SU-DHL-6 (cell line): ENCODE data around the gene CST11.

Experiments
- H2AFZ ChIP-seq: fragments of 200-600 bp; sonication (generic); 2 replicates; pipeline ENCODE4 v1.6.1; 2014; ENCODE audit warnings: low read depth, mild to moderate bottlenecking, moderate library complexity, mixed read lengths, antibody characterized with exemption, low read length; ENCODE audit not compliant: severe bottlenecking
- H3F3A ChIP-seq: fragments of 200-600 bp; shearing (Covaris generic); 2 replicates; pipeline ENCODE4 v1.6.0; 2016; ENCODE audit warnings: antibody characterized with exemption, mild to moderate bottlenecking; ENCODE audit not compliant: insufficient read depth
- H3K27ac ChIP-seq: fragments of 200-600 bp; sonication (generic); 2 replicates; pipeline ENCODE4 v1.5.1; 2016; ENCODE audit warnings: low read depth, mild to moderate bottlenecking, low read length, moderate library complexity, mixed read lengths
- H3K27me3 ChIP-seq: fragments of 200-600 bp; sonication (generic), shearing (Covaris generic); 2 replicates; pipeline ENCODE4 v1.6.0; 2014; ENCODE audit warnings: mild to moderate bottlenecking, low read length
- H3K36me3 ChIP-seq: fragments of 200-600 bp; sonication (generic); 2 replicates; pipeline ENCODE4 v1.6.1; 2014; ENCODE audit warnings: mild to moderate bottlenecking, low read length, mixed read lengths
- H3K4me2 ChIP-seq: fragments of 300-600, 200-600 bp; shearing (Covaris generic), sonication (generic); 2 replicates; pipeline ENCODE4 v1.6.0; 2014; ENCODE audit warnings: low read length, low read depth, mild to moderate bottlenecking; ENCODE audit not compliant: poor library complexity, severe bottlenecking
- H3K4me3 ChIP-seq: fragments of 200-600 bp; sonication (generic); 2 replicates; pipeline ENCODE4 v1.5.1; 2014; ENCODE audit warnings: antibody characterized with exemption, low read length, mild to moderate bottlenecking, mixed read lengths; ENCODE audit not compliant: insufficient read depth, poor library complexity, severe bottlenecking
- H3K79me2 ChIP-seq: fragments of 200-600 bp; sonication (generic); 2 replicates; pipeline ENCODE4 v1.6.1; 2014; ENCODE audit warnings: mild to moderate bottlenecking, low read length, moderate library complexity; ENCODE audit not compliant: insufficient read depth
- H3K9ac ChIP-seq: fragments of 200-600 bp; sonication (generic); 2 replicates; pipeline ENCODE4 v1.7.0; 2014; ENCODE audit warnings: mild to moderate bottlenecking, low read length
- H3K9me2 ChIP-seq: fragments of 200-600 bp; sonication (generic); replicated peaks from 2 replicates; pipeline ENCODE4 v1.6.1; 2014; ENCODE audit warnings: low read length; ENCODE audit not compliant: insufficient read depth
- H3K9me3 ChIP-seq: fragments of 200-600 bp; sonication (generic); 2 replicates; pipeline ENCODE4 v1.6.1; 2014; ENCODE audit warnings: low read length, mixed read lengths; ENCODE audit not compliant: insufficient read depth
- H4K20me1 ChIP-seq: fragments of 200-600 bp; sonication (generic); 2 replicates; pipeline ENCODE4 v1.6.1; 2014; ENCODE audit warnings: low read depth, mild to moderate bottlenecking, antibody characterized with exemption, low read length, moderate library complexity, mixed read lengths
- CTCF ChIP-seq: fragments of 200-600 bp; sonication (generic); IDR thresholded peaks from one replicate; pipeline ENCODE4 v1.5.1; 2017; ENCODE audit warnings: antibody characterized with exemption, mild to moderate bottlenecking, low read length, moderate library complexity; ENCODE audit not compliant: insufficient read depth, poor library complexity, severe bottlenecking
- EZH2phosphoT487 ChIP-seq: fragments of 200-600 bp; sonication (generic), shearing (Covaris generic); conservative IDR thresholded peaks from 2 replicates; pipeline ENCODE4 v1.6.1; 2018; ENCODE audit warnings: mild to moderate bottlenecking, antibody characterized with exemption, low read length, moderate library complexity, mixed read lengths

Gene CST11

GRCh38 chr20:23488996-23489395 lies 36.3 kb upstream of the CST11 start:
- Histone ChIP-seq H3K4me2 (no peak overlapping the region), H3K4me3 (no peak overlapping the region), H3K9me3 (no peaks in the 10 kb centered on the region), H3K9me2 (no peaks in the 10 kb centered on the region), H4K20me1 (no peaks in the 10 kb centered on the region), H3F3A (no peaks in the 10 kb centered on the region), H3K79me2 (no peaks in the 10 kb centered on the region), H3K27me3 (no peaks in the 10 kb centered on the region), H2AFZ (no peak overlapping the region), H3K9ac (no peak overlapping the region), H3K27ac (no peak overlapping the region), H3K36me3 (no peaks in the 10 kb centered on the region)
- no peak for TF ChIP-seq EZH2phosphoT487

DNA sequence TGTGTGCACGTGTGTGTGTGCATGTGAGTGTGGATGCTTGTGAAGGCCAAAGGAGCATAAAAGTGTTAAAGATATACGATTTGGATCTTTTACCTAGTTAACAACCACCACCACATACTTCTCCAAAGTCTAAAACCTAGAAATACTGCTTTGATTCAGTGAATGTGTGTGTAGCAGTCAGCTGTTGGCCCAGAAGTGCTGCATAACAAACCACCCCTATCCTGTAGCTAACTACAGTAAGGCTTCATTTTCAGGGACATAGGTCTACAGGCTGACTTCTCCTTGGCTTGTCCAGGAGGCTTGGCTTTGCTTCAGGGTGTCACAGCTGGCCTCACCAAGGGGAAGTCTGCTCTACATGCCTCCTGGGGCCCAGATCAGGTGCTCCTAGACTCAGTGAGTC lies 35.8 kb upstream of the CST11 start:
- Histone ChIP-seq H4K20me1 (no peaks in the 10 kb centered on the region), H3K36me3 (no peaks in the 10 kb centered on the region), H3K9me2 (no peaks in the 10 kb centered on the region), H3K9me3 (no peaks in the 10 kb centered on the region), H3K79me2 (no peaks in the 10 kb centered on the region), H3K4me2 (no peak overlapping the region), H3K27me3 (no peaks in the 10 kb centered on the region), H3K27ac (no peak overlapping the region), H3F3A (no peaks in the 10 kb centered on the region), H2AFZ (no peak overlapping the region), H3K9ac (no peak overlapping the region), H3K4me3 (no peak overlapping the region)
- TF ChIP-seq EZH2phosphoT487 (no peak), CTCF (no peak)

- no peaks in the 10 kb centered on the region for H3K36me3 ChIP-seq
- H3K9ac ChIP-seq: no peak overlapping the region
- no peaks in the 10 kb centered on the region for H3K9me3 ChIP-seq
- H3K27ac ChIP-seq: no peak overlapping the region
- H3K27me3 ChIP-seq: no peaks in the 10 kb centered on the region
- no peak overlapping the region for H2AFZ ChIP-seq
- H3K79me2 ChIP-seq: no peaks in the 10 kb centered on the region
- H3K4me3 ChIP-seq: no peak overlapping the region
- H3K9me2 ChIP-seq: no peaks in the 10 kb centered on the region
- H3K4me2 ChIP-seq: no peak overlapping the region
- no peaks in the 10 kb centered on the region for H3F3A ChIP-seq
- TF ChIP-seq EZH2phosphoT487: no peak
- no peak for TF ChIP-seq CTCF
- no peaks in the 10 kb centered on the region for H4K20me1 ChIP-seq
Measured at GRCh38 chr20:23484081-23484480, 31.4 kb upstream of the CST11 start.

DNA sequence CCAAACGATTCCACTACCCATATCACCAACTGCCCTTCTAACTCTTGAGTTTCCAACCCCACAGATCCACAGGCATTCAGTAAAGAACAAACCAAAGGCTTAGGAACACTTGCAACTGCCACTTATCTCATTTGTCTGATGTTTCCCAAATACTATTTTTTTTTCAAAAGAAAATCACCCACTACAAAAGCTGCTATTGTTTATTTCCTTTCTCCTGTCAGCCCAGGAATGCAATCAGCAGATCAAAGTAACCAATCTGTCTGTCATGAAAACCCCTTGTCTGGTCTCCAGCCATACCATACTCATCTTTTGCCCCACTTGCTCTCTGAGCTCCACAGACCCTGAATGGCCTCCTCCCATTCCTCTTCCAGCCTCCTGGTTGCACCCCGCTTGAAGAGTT lies 29.5 kb upstream of the CST11 start:
- Histone ChIP-seq H2AFZ (no peak overlapping the region), H4K20me1 (no peaks in the 10 kb centered on the region), H3K9me3 (no peaks in the 10 kb centered on the region), H3K36me3 (no peaks in the 10 kb centered on the region), H3K27me3 (no peaks in the 10 kb centered on the region), H3K4me2 (no peak overlapping the region), H3F3A (no peaks in the 10 kb centered on the region), H3K79me2 (no peaks in the 10 kb centered on the region), H3K9me2 (no peaks in the 10 kb centered on the region), H3K9ac (no peak overlapping the region), H3K4me3 (no peak overlapping the region), H3K27ac (no peak overlapping the region)
- TF ChIP-seq CTCF: no peak
